IMR-90 (cell line): Measurements from ENCODE around the gene FAM209B. TPM values are rescaled to one million over a fixed set of nuclear protein-coding genes. Genes with fewer than 3 reads are reported as not detected.
A peak's percentile ranks its signal among the peaks of the same experiment; 100 is the strongest.
"Not testable (repeated sequence)": the region's sequence is repeated elsewhere in the genome, so short reads cannot be mapped to it uniquely, and the experiment has no call there.

Source experiments
- ATAC-seq: fragments of 200-7000 bp; cut with Tn5 transposase; 2 replicates; pipeline ENCODE4 v1.9.1; 2020; ENCODE audit warnings: low read depth, mild to moderate bottlenecking, moderate library complexity
- Bru-seq: library from RNA; stranded (reverse); fragments of 400-500 nt; gene quantifications from one replicate; lab custom pipeline; 2021; lab: Mats Ljungman, UMichigan
- BruChase-seq, 2 experiments: library from RNA; stranded (reverse); fragments of 400-500 nt; gene quantifications; one replicate each; lab custom pipeline; 2021; lab: Mats Ljungman, UMichigan
- BruUV-seq: library from RNA; stranded (reverse); fragments of 400-500 nt; replicated peaks from 2 replicates; lab custom pipeline; 2021; lab: Mats Ljungman, UMichigan
- CTCF ChIA-PET: fragments of 300-600 bp; formaldehyde crosslinking; extraction: SDS; loops from one replicate; lab custom pipeline; 2021; ENCODE audit warnings: antibody characterized with exemption; lab: Yijun Ruan, JAX
- POLR2A ChIA-PET: fragments of 300-600 bp; sonication (Branson Sonifier 250); formaldehyde crosslinking; loops from one replicate; lab custom pipeline; 2022; ENCODE audit warnings: antibody characterized with exemption; ENCODE audit not compliant: unreplicated experiment; lab: Charles Lee
- DNase-seq: peaks from one replicate; pipeline ENCODE4 v3.0.0; 2013
- H2AFZ ChIP-seq: replicated peaks from 2 replicates; pipeline ENCODE3; 2013; ENCODE audit warnings: low read length, mild to moderate bottlenecking; ENCODE audit not compliant: poor library complexity
- H2AK5ac ChIP-seq: 2 replicates; pipeline ENCODE4 v1.6.1; 2013; ENCODE audit warnings: low read depth, low read length, inconsistent platforms
- H2AK9ac ChIP-seq: replicated peaks from 2 replicates; pipeline ENCODE3; 2013; ENCODE audit warnings: mild to moderate bottlenecking, low read depth, low read length, moderate library complexity; ENCODE audit not compliant: poor library complexity
- H2BK120ac ChIP-seq: 2 replicates; pipeline ENCODE4 v1.6.1; 2013; ENCODE audit warnings: low read depth, low read length, inconsistent platforms
- H2BK15ac ChIP-seq: 3 replicates; pipeline ENCODE4 v1.6.1; 2013; ENCODE audit warnings: low read depth, low read length, inconsistent platforms
- H2BK20ac ChIP-seq: 2 replicates; pipeline ENCODE4 v1.6.1; 2013; ENCODE audit warnings: low read depth, mild to moderate bottlenecking, inconsistent platforms, low read length, moderate library complexity
- H2BK5ac ChIP-seq: 2 replicates; pipeline ENCODE4 v1.6.1; 2013; ENCODE audit warnings: mild to moderate bottlenecking, low read depth, low read length, inconsistent platforms; ENCODE audit not compliant: poor library complexity, severe bottlenecking
- H3K14ac ChIP-seq: replicated peaks from 2 replicates; pipeline ENCODE4 v1.6.1; 2013; ENCODE audit warnings: low read depth, low read length, inconsistent platforms
- H3K18ac ChIP-seq: 2 replicates; pipeline ENCODE4 v1.6.1; 2013; ENCODE audit warnings: low read depth, low read length, control low read depth
- H3K23ac ChIP-seq: 2 replicates; pipeline ENCODE4 v1.6.1; 2013; ENCODE audit warnings: low read depth, low read length, inconsistent platforms
- H3K27ac ChIP-seq: 2 replicates; pipeline ENCODE4 v1.5.1; 2013; ENCODE audit warnings: mild to moderate bottlenecking, control low read depth, low read length; ENCODE audit not compliant: insufficient read depth
- H3K27me3 ChIP-seq: 2 replicates; pipeline ENCODE4 v1.6.1; 2013; ENCODE audit warnings: low read length; ENCODE audit not compliant: control insufficient read depth, insufficient read depth
- H3K36me3 ChIP-seq: 2 replicates; pipeline ENCODE4 v1.6.1; 2013; ENCODE audit warnings: low read length, mixed read lengths; ENCODE audit not compliant: control insufficient read depth, insufficient read depth
- H3K4ac ChIP-seq: 2 replicates; pipeline ENCODE4 v1.6.1; 2013; ENCODE audit warnings: low read depth, low read length, inconsistent platforms
- H3K4me1 ChIP-seq: 2 replicates; pipeline ENCODE4 v1.6.1; 2013; ENCODE audit warnings: low read length, mixed read lengths; ENCODE audit not compliant: control insufficient read depth, insufficient read depth
- H3K4me2 ChIP-seq: 2 replicates; pipeline ENCODE4 v1.6.1; 2013; ENCODE audit warnings: low read depth, mild to moderate bottlenecking, control low read depth, low read length, moderate library complexity
- H3K4me3 ChIP-seq: 2 replicates; pipeline ENCODE4 v1.5.1; 2013; ENCODE audit warnings: low read depth, mild to moderate bottlenecking, control low read depth, low read length, moderate library complexity; ENCODE audit not compliant: insufficient read depth
- H3K56ac ChIP-seq: 2 replicates; pipeline ENCODE4 v1.6.1; 2013; ENCODE audit warnings: low read length, inconsistent platforms; ENCODE audit not compliant: insufficient read depth; ENCODE audit errors: extremely low read depth
- H3K79me1 ChIP-seq, 2 experiments: 2 replicates each; pipeline ENCODE4 v1.6.1; 2013; ENCODE audit warnings: low read length in 2 of 2, inconsistent platforms in 1 of 2, low read depth in 1 of 2
- H3K9ac ChIP-seq: 2 replicates; pipeline ENCODE4 v1.6.1; 2013; ENCODE audit warnings: low read depth, low read length, control low read depth
- H3K9me1 ChIP-seq: 2 replicates; pipeline ENCODE4 v1.6.1; 2013; ENCODE audit warnings: low read length, inconsistent platforms; ENCODE audit not compliant: insufficient read depth
- H3K9me3 ChIP-seq: 2 replicates; pipeline ENCODE4 v1.6.1; 2013; ENCODE audit warnings: low read length; ENCODE audit not compliant: control insufficient read depth, insufficient read depth
- H4K20me1 ChIP-seq: 2 replicates; pipeline ENCODE4 v1.6.1; 2013; ENCODE audit warnings: low read length, inconsistent platforms; ENCODE audit not compliant: insufficient read depth
- H4K5ac ChIP-seq: 2 replicates; pipeline ENCODE4 v1.6.1; 2013; ENCODE audit warnings: mild to moderate bottlenecking, low read depth, low read length, control low read depth
- H4K8ac ChIP-seq, 2 experiments: 2 replicates each; pipeline ENCODE4 v1.6.1; 2013; ENCODE audit warnings: low read depth in 2 of 2, low read length in 2 of 2, control low read depth in 1 of 2, inconsistent platforms in 1 of 2
- H4K91ac ChIP-seq: 2 replicates; pipeline ENCODE4 v1.6.1; 2013; ENCODE audit warnings: low read depth, low read length, inconsistent platforms; ENCODE audit not compliant: insufficient read depth
- WGBS, 2 experiments: methylation state at CpG; one replicate each; pipeline versions ENCODE4 v1.1.5 to v1.1.7; 2013; ENCODE audit warnings: missing lambda C conversion rate in 2 of 2; ENCODE audit not compliant: insufficient read length in 1 of 2; ENCODE audit errors: extremely low coverage in 2 of 2; 5-methylcytosine and 5-hydroxymethylcytosine counted together
- dilution Hi-C: fragments of 300-500 bp; cut with HindIII; formaldehyde crosslinking; loops from one replicate; pipeline ENCODE4 v1.14.3; 2018; ENCODE audit warnings: low sequenced_read_pairs; ENCODE audit not compliant: unreplicated experiment
- in situ Hi-C: fragments of 300-500 bp; cut with MboI; formaldehyde crosslinking; loops from 3 replicates; pipeline ENCODE4 v1.14.3; 2019; ENCODE audit warnings: low sequenced_read_pairs, inconsistent platforms, mixed read lengths
- intact Hi-C: fragments of 100-400 bp; cut with micrococcal nuclease; formaldehyde crosslinking; loops from 2 replicates; pipeline ENCODE4 v1.10.0; 2022
- long read RNA-seq: library from polyadenylated mRNA; unstranded; transcript quantifications from one replicate; pipeline ENCODE4 v2.0.0, GENCODE V29; 2021; ENCODE audit not compliant: unreplicated experiment
- polyA plus RNA-seq, 3 experiments: library from polyadenylated mRNA; depleted of rRNA; stranded (reverse); fragments of >200 nt; gene quantifications; 2 replicates each; pipeline ENCODE4 v1.2.3, GENCODE V29; 2012; ENCODE audit warnings: low replicate concordance in 1 of 3
- total RNA-seq: library from RNA; depleted of rRNA; stranded (reverse); fragments of >200 nt; gene quantifications from 2 replicates; pipeline ENCODE4 v1.2.3, GENCODE V29; 2012; rRNA removed

FAM209B gene
- not detected in 2 replicates for total RNA-seq
- polyA plus RNA-seq (2012; rRNA removed), result 0.24 and 0.32 TPM in 2 replicates
- not detected in 2 replicates for polyA plus RNA-seq (2012; cell fraction: cytosol; rRNA removed)
- polyA plus RNA-seq (2012; cell fraction: nucleus; rRNA removed; ENCODE audit: low replicate concordance), result 0.32 and 0.77 TPM in 2 replicates
- Bru-seq, nascent RNA, result percentile 28 among the genes with signal in this experiment
- BruChase-seq, experiment 1, labeled RNA remaining after a 6-hour chase, result percentile 16 among the genes with signal in this experiment
- BruChase-seq, experiment 2, labeled RNA remaining after a 2-hour chase, result percentile 27 among the genes with signal in this experiment
- long read RNA-seq, result 0 reads

GRCh38 chr20:56532946-56533345 lies at the start of gene FAM209B:
TSS of gene FAM209B (plus strand) at chr20:56533246. CDS start at chr20:56533342, 96 bp downstream.
- H2AK5ac ChIP-seq, H3K56ac ChIP-seq, BruUV-seq, H2BK15ac ChIP-seq, H4K20me1 ChIP-seq, in situ Hi-C loops, CTCF ChIA-PET, H3K4me1 ChIP-seq, H2AFZ ChIP-seq, H3K23ac ChIP-seq, H2BK5ac ChIP-seq, H4K8ac ChIP-seq, H3K9me1 ChIP-seq, H3K9me3 ChIP-seq, H3K36me3 ChIP-seq, intact Hi-C loops, H2BK20ac ChIP-seq, POLR2A ChIA-PET, dilution Hi-C loops, H3K79me1 ChIP-seq, H3K4me2 ChIP-seq, ATAC-seq, H3K18ac ChIP-seq, H4K91ac ChIP-seq, H2BK120ac ChIP-seq, H3K14ac ChIP-seq, H3K27ac ChIP-seq, DNase-seq, H4K5ac ChIP-seq, H3K9ac ChIP-seq, H3K4ac ChIP-seq, H3K27me3 ChIP-seq, H2AK9ac ChIP-seq, H3K4me3 ChIP-seq: not testable (repeated sequence)
- 60% methylated on average over 5 of the region's 9 CpGs; no CpG with 5 or more reads in 1 of the 2 experiments for WGBS, 2 experiments
